Measurements from ENCODE around the gene LHX3. TPM values are rescaled to one million over a fixed set of nuclear protein-coding genes. Genes with fewer than 3 reads are reported as not detected.

Gene LHX3
- total RNA-seq, 1 donor from 2014 or later = not detected

DNA sequence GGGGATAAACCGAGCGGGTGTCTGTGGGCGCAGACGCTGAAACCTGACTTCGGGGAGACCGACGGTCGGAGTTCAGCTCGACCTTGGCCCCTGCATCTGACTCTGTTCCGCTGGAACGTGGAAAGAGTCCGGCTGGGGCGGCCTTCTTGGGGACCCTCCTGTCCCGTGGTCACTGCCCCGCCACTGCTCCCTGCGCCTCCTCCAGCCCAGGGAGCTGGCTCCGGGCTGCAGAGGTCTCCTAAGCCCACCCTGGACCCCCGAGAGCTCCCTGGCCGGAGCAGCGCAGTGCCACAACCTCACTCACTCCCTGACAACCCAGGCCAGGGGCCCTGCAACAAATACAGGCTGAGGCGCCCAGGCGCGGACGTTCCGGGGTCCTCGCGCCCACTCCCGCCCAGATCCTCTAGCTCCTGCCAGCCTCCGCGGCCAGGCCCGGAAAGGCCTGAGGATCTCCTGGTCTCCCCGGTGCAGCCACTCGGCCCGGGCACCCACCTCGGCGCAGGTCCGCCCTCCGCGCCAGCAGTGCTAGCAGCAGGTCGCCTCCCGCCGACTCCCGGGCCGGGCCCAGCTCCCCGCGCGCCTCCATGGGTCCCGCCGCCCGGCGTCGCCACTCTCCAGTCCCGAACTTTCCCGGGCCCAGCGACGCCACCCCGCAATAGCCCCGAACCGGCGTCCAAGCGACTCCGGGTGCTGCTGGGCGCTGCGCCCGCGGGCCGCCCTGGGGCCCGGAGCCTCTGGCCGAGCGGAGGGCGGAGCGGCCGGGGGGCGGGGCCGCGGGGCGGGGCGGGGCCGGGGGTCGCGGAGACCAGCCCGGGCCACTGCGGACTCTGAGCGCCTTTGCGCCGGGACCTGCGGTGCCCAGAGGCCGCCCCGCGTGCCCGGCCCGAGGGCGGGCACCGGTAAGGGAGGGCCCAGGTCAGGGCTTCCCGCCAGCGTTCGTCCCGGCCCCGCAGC, 2.2 kb downstream of the LHX3 start:
- DNase-seq (ENCODE audit: extremely low spot score in 2 of 2) = no peak
- H3K36me3 ChIP-seq = no peaks in the 10 kb centered on the region
- peaks cover 6% of the 10 kb centered on the region for H3K27me3 ChIP-seq
- peaks cover 8% of the 10 kb centered on the region for H3K4me1 ChIP-seq
- TF ChIP-seq POLR2AphosphoS5 (IDR thresholded peaks at IDR 0.05; ENCODE audit: insufficient read depth in 1 of 2, low read depth in 1 of 2) (no peak), POLR2A (IDR thresholded peaks at IDR 0.05) (no peak)
- TF ChIP-seq, protein P1, sequence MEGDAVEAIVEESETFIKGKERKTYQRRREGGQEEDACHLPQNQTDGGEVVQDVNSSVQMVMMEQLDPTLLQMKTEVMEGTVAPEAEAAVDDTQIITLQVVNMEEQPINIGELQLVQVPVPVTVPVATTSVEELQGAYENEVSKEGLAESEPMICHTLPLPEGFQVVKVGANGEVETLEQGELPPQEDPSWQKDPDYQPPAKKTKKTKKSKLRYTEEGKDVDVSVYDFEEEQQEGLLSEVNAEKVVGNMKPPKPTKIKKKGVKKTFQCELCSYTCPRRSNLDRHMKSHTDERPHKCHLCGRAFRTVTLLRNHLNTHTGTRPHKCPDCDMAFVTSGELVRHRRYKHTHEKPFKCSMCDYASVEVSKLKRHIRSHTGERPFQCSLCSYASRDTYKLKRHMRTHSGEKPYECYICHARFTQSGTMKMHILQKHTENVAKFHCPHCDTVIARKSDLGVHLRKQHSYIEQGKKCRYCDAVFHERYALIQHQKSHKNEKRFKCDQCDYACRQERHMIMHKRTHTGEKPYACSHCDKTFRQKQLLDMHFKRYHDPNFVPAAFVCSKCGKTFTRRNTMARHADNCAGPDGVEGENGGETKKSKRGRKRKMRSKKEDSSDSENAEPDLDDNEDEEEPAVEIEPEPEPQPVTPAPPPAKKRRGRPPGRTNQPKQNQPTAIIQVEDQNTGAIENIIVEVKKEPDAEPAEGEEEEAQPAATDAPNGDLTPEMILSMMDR (IDR thresholded peaks at IDR 0.05) = no peak
- no peaks in the 10 kb centered on the region for H3K9me3 ChIP-seq
- no peak overlapping the region for H3K27ac ChIP-seq
- intact Hi-C loops (cut with DNase I) = loop anchor here (5.0 kb wide), 1 partner anchor 165 kb away; no protein-coding TSS in a partner anchor
- H3K4me3 ChIP-seq = no peak overlapping the region

DNA sequence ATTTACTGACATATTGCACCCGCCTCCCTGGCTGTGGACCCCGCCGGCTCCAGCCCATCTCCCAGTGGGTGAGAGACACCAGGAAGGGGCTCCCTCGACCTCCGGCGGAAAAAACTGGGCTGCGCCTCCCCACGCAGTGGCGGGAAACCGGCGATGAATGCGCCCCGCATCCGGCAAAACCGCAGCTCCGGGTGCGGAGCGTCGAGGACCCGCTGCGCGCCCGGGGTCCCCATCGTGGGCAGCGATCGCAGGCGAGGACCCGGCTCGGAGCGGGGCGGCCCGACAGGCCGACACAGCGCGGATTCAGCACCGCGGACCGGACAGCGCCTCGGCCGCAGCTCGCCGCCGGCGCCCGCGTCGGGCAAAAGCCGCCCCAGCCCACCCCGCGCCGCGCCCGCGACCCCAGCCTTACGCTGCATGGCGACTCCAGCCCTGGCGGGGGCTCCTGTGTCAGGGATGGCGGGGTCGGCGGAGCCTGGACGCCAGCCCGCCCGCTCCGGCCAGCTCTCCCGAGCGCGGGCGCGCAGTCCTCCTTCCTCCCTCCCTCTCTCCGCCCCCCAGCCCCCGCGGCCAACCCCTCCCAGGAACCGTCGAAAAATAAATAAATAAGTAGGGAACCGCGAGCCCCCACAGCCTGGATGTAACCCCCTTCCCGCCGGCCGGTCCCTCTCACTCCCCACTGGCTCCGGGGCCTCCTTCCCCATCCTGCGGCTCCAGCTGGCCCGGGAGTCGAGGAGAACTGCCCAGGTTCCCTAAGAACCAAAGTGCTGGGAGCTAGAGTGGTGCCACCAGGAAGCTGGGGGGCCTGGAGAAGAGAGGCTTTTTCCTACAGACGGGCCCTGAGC, 3.1 kb downstream of the LHX3 start:
- no peak for TF ChIP-seq POLR2AphosphoS5 (IDR thresholded peaks at IDR 0.05; ENCODE audit: insufficient read depth in 1 of 2, low read depth in 1 of 2)
- TF ChIP-seq, protein P1 (IDR thresholded peaks at IDR 0.05) = no peak
- no peak for TF ChIP-seq POLR2A (IDR thresholded peaks at IDR 0.05)
- no peak for DNase-seq (ENCODE audit: extremely low spot score in 2 of 2)
- Histone ChIP-seq H3K36me3 (no peaks in the 10 kb centered on the region), H3K27me3 (peaks cover 6% of the 10 kb centered on the region), H3K9me3 (no peaks in the 10 kb centered on the region), H3K27ac (no peak overlapping the region), H3K4me3 (no peak overlapping the region), H3K4me1 (peaks cover 8% of the 10 kb centered on the region)
- intact Hi-C loops (cut with DNase I) = loop anchor here (5.0 kb wide), 1 partner anchor 165 kb away; no protein-coding TSS in a partner anchor

DNA sequence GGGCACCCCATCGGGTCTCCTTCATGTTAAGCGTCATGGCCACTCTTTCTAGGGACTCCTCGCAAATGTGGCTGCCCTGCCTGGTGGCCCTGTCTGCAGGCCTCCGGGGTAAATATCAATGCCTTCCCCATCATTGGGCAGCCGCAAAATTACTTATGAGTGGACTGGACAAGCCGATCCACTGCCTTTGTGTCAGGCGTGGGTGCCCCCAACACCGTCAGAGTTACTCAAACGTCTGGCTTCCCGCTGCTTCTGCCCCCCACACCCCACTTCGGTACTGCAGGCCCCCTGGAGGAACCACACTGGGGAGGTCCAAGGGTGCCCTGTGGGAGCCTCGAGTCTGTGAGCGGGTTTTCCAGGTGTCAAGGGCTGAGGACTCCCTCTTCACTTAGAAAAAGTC, 3.8 kb downstream of the LHX3 start:
- Histone ChIP-seq H3K27me3 (peaks cover 6% of the 10 kb centered on the region), H3K4me1 (peaks cover 8% of the 10 kb centered on the region), H3K4me3 (no peak overlapping the region), H3K36me3 (no peaks in the 10 kb centered on the region), H3K9me3 (no peaks in the 10 kb centered on the region), H3K27ac (no peak overlapping the region)
- DNase-seq (ENCODE audit: extremely low spot score in 2 of 2) = no peak
- TF ChIP-seq, protein P1 (IDR thresholded peaks at IDR 0.05) = no peak
- TF ChIP-seq POLR2A (IDR thresholded peaks at IDR 0.05) (no peak), POLR2AphosphoS5 (IDR thresholded peaks at IDR 0.05; ENCODE audit: insufficient read depth in 1 of 2, low read depth in 1 of 2) (no peak)
- intact Hi-C loops (cut with DNase I) = loop anchor here (5.0 kb wide), 1 partner anchor 166 kb away; no protein-coding TSS in a partner anchor

DNA sequence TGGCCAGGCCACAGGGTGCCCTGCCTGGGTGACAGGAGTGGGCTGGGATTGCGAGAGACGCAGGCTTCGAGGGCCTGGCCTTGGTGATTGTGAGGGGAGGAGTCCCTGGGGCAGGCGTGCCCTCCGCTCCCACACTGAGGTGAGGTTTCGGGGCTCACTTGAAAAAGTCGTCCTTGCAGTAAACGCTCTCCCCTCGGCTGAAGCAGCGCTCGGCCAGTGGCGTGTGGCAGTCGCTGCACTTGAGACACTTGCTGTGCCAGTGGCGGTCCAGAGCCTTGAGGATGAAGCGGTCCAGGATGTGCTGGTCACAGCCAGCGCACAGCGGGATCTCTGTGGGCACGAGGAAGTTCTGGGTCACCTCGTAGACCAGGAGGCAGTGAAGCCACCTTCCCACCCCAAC, 4.5 kb downstream of the LHX3 start:
- Histone ChIP-seq H3K27me3 (peaks cover 6% of the 10 kb centered on the region), H3K4me3 (no peak overlapping the region), H3K36me3 (no peaks in the 10 kb centered on the region), H3K27ac (no peak overlapping the region), H3K9me3 (no peaks in the 10 kb centered on the region), H3K4me1 (peaks cover 8% of the 10 kb centered on the region)
- intact Hi-C loops (cut with DNase I) = loop anchor here (5.0 kb wide), 1 partner anchor 167 kb away; no protein-coding TSS in a partner anchor
- no peak for DNase-seq (ENCODE audit: extremely low spot score in 2 of 2)
- no peak for TF ChIP-seq POLR2AphosphoS5 (IDR thresholded peaks at IDR 0.05; ENCODE audit: insufficient read depth in 1 of 2, low read depth in 1 of 2)
